Measurements from ENCODE around the gene G6PD.
"Not testable (repeated sequence)": the region's sequence is repeated elsewhere in the genome, so short reads cannot be mapped to it uniquely, and the experiment has no call there.

Gene G6PD

GRCh38 chrX:154546354-154547244 lies at the start of gene G6PD:
G6PD (minus strand) TSS chrX:154546846; CDS start chrX:154546155, 691 bp downstream.
- peak; percentile 84 for DNase-seq

- DNase-seq: no peak
Observed at GRCh38 chrX:154595559-154596249, 49.1 kb upstream of the G6PD start.

GRCh38 chrX:154594491-154594890 lies 47.8 kb upstream of the G6PD start:
- no peak for DNase-seq

GRCh38 chrX:154593201-154593600 lies 46.6 kb upstream of the G6PD start:
- no peak for DNase-seq

GRCh38 chrX:154592505-154592904 lies 45.9 kb upstream of the G6PD start:
- DNase-seq: no peak

- DNase-seq: not testable (repeated sequence)
Observed at GRCh38 chrX:154590415-154590814, 43.8 kb upstream of the G6PD start.

GRCh38 chrX:154584585-154585183 lies 38.0 kb upstream of the G6PD start, which contains the start of gene CTAG1A:
CTAG1A (plus strand) TSS chrX:154585133; CDS start chrX:154585207, 74 bp downstream.
- DNase-seq: not testable (repeated sequence)

- not testable (repeated sequence) for DNase-seq
Observed at GRCh38 chrX:154582994-154583393, 36.3 kb upstream of the G6PD start.

- not testable (repeated sequence) for DNase-seq
Observed at GRCh38 chrX:154575076-154575475, 28.4 kb upstream of the G6PD start.

- not testable (repeated sequence) for DNase-seq
Observed at GRCh38 chrX:154573061-154573460, 26.4 kb upstream of the G6PD start.

- not testable (repeated sequence) for DNase-seq
Observed at GRCh38 chrX:154570361-154570760, 23.7 kb upstream of the G6PD start.

GRCh38 chrX:154562295-154562694 lies 15.6 kb upstream of the G6PD start:
- DNase-seq: not testable (repeated sequence)

GRCh38 chrX:154560326-154560725 lies 13.7 kb upstream of the G6PD start:
- not testable (repeated sequence) for DNase-seq

- DNase-seq: not testable (repeated sequence)
Observed at GRCh38 chrX:154558896-154559295, 12.2 kb upstream of the G6PD start.

- DNase-seq: not testable (repeated sequence)
Observed at GRCh38 chrX:154558060-154558690, 11.5 kb upstream of the G6PD start.

GRCh38 chrX:154552112-154552806 lies 5.6 kb upstream of the G6PD start:
- DNase-seq: not testable (repeated sequence)

GRCh38 chrX:154549766-154550165 lies 3.1 kb upstream of the G6PD start:
- DNase-seq: no peak

- no peak for DNase-seq
Observed at GRCh38 chrX:154548028-154548316, 1.3 kb upstream of the G6PD start.

GRCh38 chrX:154547245-154548027 lies 790 bp upstream of the G6PD start, which contains the start of gene IKBKG:
IKBKG (plus strand) TSS chrX:154547620; CDS start chrX:154552003, 4,383 bp downstream.
- peak; percentile 92 for DNase-seq

- no peak for DNase-seq
Observed at GRCh38 chrX:154545673-154546274, 872 bp downstream of the G6PD start.

Data from CD4-positive, alpha-beta T cell treated with Interleukin-17A for 1 hour (primary cell).